Panc1 (cell line): ENCODE measurements around the gene BBOF1.

ENCODE experiments used
- CTCF ChIP-seq: fragments of 450-650 bp; IDR thresholded peaks from 2 replicates; pipeline ENCODE4 v1.5.1; 2017; ENCODE audit warnings: mild to moderate bottlenecking
- POLR2AphosphoS5 ChIP-seq: IDR thresholded peaks from 2 replicates; pipeline ENCODE4 v1.6.1; 2012; ENCODE audit warnings: mild to moderate bottlenecking, low read depth, low read length, moderate library complexity
- REST ChIP-seq, 2 experiments: IDR thresholded peaks; 2 replicates each; pipeline ENCODE4 v1.6.1; 2011 to 2012; ENCODE audit warnings: low read depth in 2 of 2, control low read depth in 1 of 2, low read length in 1 of 2, mild to moderate bottlenecking in 1 of 2, moderate library complexity in 1 of 2; ENCODE audit not compliant: insufficient read depth in 1 of 2
- TCF7L2 ChIP-seq: IDR thresholded peaks from 2 replicates; pipeline ENCODE4 v1.6.1; 2011; ENCODE audit warnings: mild to moderate bottlenecking, low read depth, low read length, inconsistent platforms

GRCh38 chr14:74109369-74109768 lies 90.2 kb downstream of the BBOF1 start:
- TF ChIP-seq CTCF: no peak
- no peak for TF ChIP-seq POLR2AphosphoS5
- no peak for TF ChIP-seq REST (IDR thresholded peaks at IDR 0.05; ENCODE audit: insufficient read depth in 1 of 2, low read depth in 2 of 2, low read length in 1 of 2)
- TF ChIP-seq TCF7L2: no peak
